CD14-positive monocyte (primary cell): ENCODE data around the gene HCAR1. TPM values are rescaled to one million over a fixed set of nuclear protein-coding genes. Genes with fewer than 3 reads are reported as not detected.
A peak's percentile ranks its signal among the peaks of the same experiment; 100 is the strongest.

ENCODE experiments used
- DNase-seq, 3 donors: peaks; one replicate each; pipeline ENCODE4 v3.0.0-alpha.2; 2011 to 2022
- H2AFZ ChIP-seq: 2 replicates; pipeline ENCODE4 v1.6.0; 2012; ENCODE audit warnings: mild to moderate bottlenecking, low read depth, low read length, inconsistent platforms; ENCODE audit not compliant: insufficient read depth, poor library complexity, severe bottlenecking
- H3K27ac ChIP-seq, 2 donors: 1 replicate in 1 of 2; 2 replicates in 1 of 2; pipeline ENCODE4 v1.5.1; 2012 to 2013; ENCODE audit warnings: low read length in 2 of 2, control low read depth in 1 of 2, inconsistent platforms in 1 of 2, low read depth in 1 of 2, mild to moderate bottlenecking in 1 of 2
- H3K27me3 ChIP-seq, 2 donors: one replicate each; pipeline versions ENCODE4 v1.6.0 to v1.6.1; 2011 to 2013; ENCODE audit warnings: low read length in 2 of 2; ENCODE audit not compliant: control insufficient read depth in 2 of 2, insufficient read depth in 2 of 2
- H3K36me3 ChIP-seq, 2 donors: replicated peaks in 1 of 2; 1 replicate in 1 of 2; 2 replicates in 1 of 2; pipeline versions ENCODE4 v1.5.1 to v1.6.1; 2012 to 2013; ENCODE audit warnings: low read length in 2 of 2, control low read depth in 1 of 2, inconsistent platforms in 1 of 2, mild to moderate bottlenecking in 1 of 2; ENCODE audit not compliant: insufficient read depth in 2 of 2, control insufficient read depth in 1 of 2
- H3K4me1 ChIP-seq, 2 donors: 1 replicate in 1 of 2; 2 replicates in 1 of 2; pipeline versions ENCODE4 v1.5.1 to v1.6.1; 2012 to 2013; ENCODE audit warnings: low read length in 2 of 2, control low read depth in 1 of 2, inconsistent platforms in 1 of 2, mild to moderate bottlenecking in 1 of 2, moderate library complexity in 1 of 2; ENCODE audit not compliant: insufficient read depth in 2 of 2, control insufficient read depth in 1 of 2
- H3K4me2 ChIP-seq: replicated peaks from 2 replicates; pipeline ENCODE3; 2012; ENCODE audit warnings: low read length, moderate library complexity, mild to moderate bottlenecking; ENCODE audit not compliant: poor library complexity, severe bottlenecking; ENCODE audit errors: extremely low read depth
- H3K4me3 ChIP-seq, 3 experiments: fragments of 200-600 bp in 1 of 3; sonication (generic) in 1 of 3; replicated peaks in 1 of 3; 1 replicate in 2 of 3; 2 replicates in 1 of 3; pipeline ENCODE4 v1.5.1; 2011 to 2013; ENCODE audit warnings: low read length in 3 of 3, mild to moderate bottlenecking in 3 of 3, control low read depth in 2 of 3, low read depth in 2 of 3, inconsistent platforms in 1 of 3, moderate library complexity in 1 of 3
- H3K79me2 ChIP-seq: 2 replicates; pipeline ENCODE4 v1.6.0; 2012; ENCODE audit warnings: mild to moderate bottlenecking, control low read depth, inconsistent platforms, low read length, moderate library complexity; ENCODE audit not compliant: insufficient read depth
- H3K9ac ChIP-seq: 2 replicates; pipeline ENCODE4 v1.6.0; 2017; ENCODE audit warnings: low read length, mild to moderate bottlenecking; ENCODE audit not compliant: insufficient read depth, poor library complexity, severe bottlenecking
- H3K9me3 ChIP-seq, 2 donors: replicated peaks in 1 of 2; 1 replicate in 1 of 2; 2 replicates in 1 of 2; pipeline versions ENCODE4 v1.5.1 to v1.6.1; 2012 to 2013; ENCODE audit warnings: low read length in 2 of 2, control low read depth in 1 of 2; ENCODE audit not compliant: control insufficient read depth in 1 of 2, insufficient read depth in 1 of 2
- H4K20me1 ChIP-seq: 2 replicates; pipeline ENCODE4 v1.6.0; 2012; ENCODE audit warnings: mild to moderate bottlenecking, low read length, control low read depth, moderate library complexity; ENCODE audit not compliant: insufficient read depth
- H3K27ac Mint-ChIP-seq, 7 donors: one replicate each; pipeline ENCODE4 v1.8.0; 2020; ENCODE audit warnings: mild to moderate bottlenecking in 7 of 7, mixed read lengths in 7 of 7, moderate library complexity in 6 of 7, inconsistent platforms in 2 of 7
- H3K27me3 Mint-ChIP-seq, 3 donors: one replicate each; pipeline ENCODE4 v1.8.0; 2021 to 2022; ENCODE audit warnings: low read depth in 3 of 3, mild to moderate bottlenecking in 3 of 3, mixed read lengths in 3 of 3, moderate library complexity in 3 of 3, inconsistent platforms in 1 of 3
- H3K36me3 Mint-ChIP-seq, 2 donors: one replicate each; pipeline ENCODE4 v1.8.0; 2020; ENCODE audit warnings: mixed read lengths in 2 of 2, inconsistent platforms in 1 of 2, mild to moderate bottlenecking in 1 of 2
- H3K4me1 Mint-ChIP-seq: one replicate; pipeline ENCODE4 v1.8.0; 2020; ENCODE audit warnings: mild to moderate bottlenecking, mixed read lengths
- H3K4me3 Mint-ChIP-seq, 2 donors: one replicate each; pipeline ENCODE4 v1.8.0; 2020; ENCODE audit warnings: mild to moderate bottlenecking in 2 of 2, mixed read lengths in 2 of 2, moderate library complexity in 1 of 2
- H3K9me3 Mint-ChIP-seq, 7 donors: one replicate each; pipeline ENCODE4 v1.8.0; 2020 to 2022; ENCODE audit warnings: mixed read lengths in 7 of 7, mild to moderate bottlenecking in 6 of 7, moderate library complexity in 6 of 7, inconsistent platforms in 2 of 7
- CTCF ChIP-seq: fragments of 200-600 bp; IDR thresholded peaks from one replicate; pipeline ENCODE4 v1.8.0; 2022; ENCODE audit warnings: antibody characterized with exemption, mild to moderate bottlenecking
- WGBS: methylation state at CpG from one replicate; pipeline ENCODE4 v1.1.5; 2013; ENCODE audit warnings: missing lambda C conversion rate; ENCODE audit not compliant: insufficient coverage; 5-methylcytosine and 5-hydroxymethylcytosine counted together
- intact Hi-C, 2 donors: fragments of 100-400 bp; cut with micrococcal nuclease; formaldehyde crosslinking; loops; one replicate each; pipeline versions ENCODE4 v1.15.0 to v1.15.1; 2023
- polyA plus RNA-seq, 3 donors: library from polyadenylated mRNA; depleted of rRNA in 1 of 3; unstranded in 2 of 3; stranded (reverse) in 1 of 3; fragments of 300-500 nt in 2 of 3; fragments of >200 nt in 1 of 3; fragmentation: Illumina TruSeq in 2 of 3; gene quantifications; 1 replicate in 2 of 3; 2 replicates in 1 of 3; pipeline ENCODE4 v1.2.3, GENCODE V29; 2012 to 2021

HCAR1 gene
- polyA plus RNA-seq, 3 donors = not detected

GRCh38 chr12:122738571-122738970 lies 7.9 kb upstream of the HCAR1 start:
- Histone ChIP-seq H3K4me1 (peaks cover 11 to 15% of the 10 kb centered on the region in 2 donors), H3K27me3 (no peaks in the 10 kb centered on the region), H3K4me3 (no peak overlapping the region), H3K9me3 (no peaks in the 10 kb centered on the region), H3K36me3 (no peaks in the 10 kb centered on the region), H3K4me2 (no peak overlapping the region), H4K20me1 (no peaks in the 10 kb centered on the region), H3K79me2 (no peaks in the 10 kb centered on the region), H3K27ac (no peak overlapping the region), H2AFZ (no peak overlapping the region), H3K9ac (no peak overlapping the region)
- Mint-ChIP-seq H3K27ac (no peak overlapping the region), H3K4me1 (peaks cover 11% of the 10 kb centered on the region), H3K36me3 (no peaks in the 10 kb centered on the region), H3K4me3 (no peak overlapping the region), H3K27me3 (peaks cover 3 to 6% (median 3%) of the 10 kb centered on the region in 3 donors), H3K9me3 (peaks cover 0 to 13% (median 2%) of the 10 kb centered on the region in 7 donors)
- intact Hi-C loops = loop anchor here in 1 of 2 donors (10.0 kb wide), 1 partner anchor 54 kb away; no protein-coding TSS in a partner anchor
- WGBS = no CpG with 5 or more reads among the region's 7 CpGs
- TF ChIP-seq CTCF = no peak
- no peak for DNase-seq

GRCh38 chr12:122732611-122733010 lies 2.0 kb upstream of the HCAR1 start:
- peaks cover 15 to 28% of the 10 kb centered on the region in 2 donors for H3K4me1 ChIP-seq
- no peak for TF ChIP-seq CTCF
- no peak overlapping the region for H3K27ac ChIP-seq

More at GRCh38 chr12:122732611-122733010, 2.0 kb upstream of the HCAR1 start:
- Histone ChIP-seq H3K36me3 (no peaks in the 10 kb centered on the region), H3K4me3 (peak overlapping the region in 1 of 3 experiments; percentile 1), H3K4me2 (peak overlapping the region; percentile 39), H3K9ac (no peak overlapping the region), H3K9me3 (no peaks in the 10 kb centered on the region), H3K27me3 (peaks cover 0 to 5% of the 10 kb centered on the region in 2 donors), H3K79me2 (no peaks in the 10 kb centered on the region), H4K20me1 (no peaks in the 10 kb centered on the region), H2AFZ (no peak overlapping the region)
- Mint-ChIP-seq H3K9me3 (peaks cover 0 to 17% (median 0%) of the 10 kb centered on the region in 7 donors), H3K4me3 (peak overlapping the region in 1 of 2 donors; percentile 62), H3K36me3 (peaks cover 0 to 3% of the 10 kb centered on the region in 2 donors), H3K4me1 (peaks cover 29% of the 10 kb centered on the region), H3K27ac (peak overlapping the region in 5 of 7 donors; percentile 37 to 77 (median 61)), H3K27me3 (peaks cover 7 to 13% (median 12%) of the 10 kb centered on the region in 3 donors)
- no peak for DNase-seq
- intact Hi-C loops = loop anchor here in 1 of 2 donors (10.0 kb wide), 1 partner anchor 48 kb away; no protein-coding TSS in a partner anchor
- 97% methylated on average over 3 of the region's 4 CpGs for WGBS
